DMS153 (cell line): ENCODE measurements around the gene RPL15.
"Not testable (repeated sequence)": the region's sequence is repeated elsewhere in the genome, so short reads cannot be mapped to it uniquely, and the experiment has no call there.

Source experiments
- DNase-seq: peaks from one replicate; lab custom pipeline; 2025; lab: John Stamatoyannopoulos, UW

RPL15 gene

DNA sequence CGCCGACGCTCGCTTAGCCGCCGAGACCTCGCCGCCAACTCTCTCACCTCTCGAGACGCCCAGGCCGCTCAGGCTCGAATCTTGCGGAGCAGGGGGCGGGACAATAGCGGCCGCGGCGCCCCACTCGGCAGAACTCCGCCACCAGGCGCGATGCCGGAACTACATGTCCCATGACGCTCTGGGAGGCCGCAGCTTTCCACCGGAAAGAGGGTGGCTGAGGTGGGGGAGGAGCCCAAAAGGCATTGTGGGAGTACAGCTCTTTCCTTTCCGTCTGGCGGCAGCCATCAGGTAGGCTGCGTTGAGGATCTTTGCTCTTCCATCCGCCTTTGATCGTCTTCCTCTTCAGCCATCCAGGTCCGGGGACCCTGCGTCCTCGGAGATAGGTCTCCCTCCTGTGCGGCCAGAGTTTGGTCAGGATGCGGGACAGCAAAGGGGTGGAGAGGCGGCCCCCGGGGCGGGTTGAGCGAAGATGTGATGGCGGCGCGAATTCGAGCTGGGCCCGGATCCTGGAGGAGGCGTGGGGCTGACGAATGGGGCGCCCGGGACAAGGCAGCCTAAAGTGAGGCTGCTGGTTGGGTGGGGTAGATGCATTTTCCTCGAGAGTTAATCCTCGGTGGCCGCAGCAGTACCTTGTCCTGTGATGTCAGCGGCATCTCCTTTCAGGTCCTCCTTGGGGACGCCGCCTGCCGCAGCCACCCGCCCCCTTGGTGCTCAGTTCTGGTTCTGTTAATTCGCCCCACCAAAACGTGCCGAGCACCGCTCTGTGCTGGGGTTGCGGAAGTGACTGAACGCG, at the start of gene RPL15, which contains the start of gene NKIRAS1:
Gene RPL15 (plus strand): TSS at position 247 of the 793 bp plus-strand sequence. CDS start 728 bp downstream, outside the sequence.
Gene NKIRAS1 (minus strand): TSS at position 105 of the 793 bp plus-strand sequence. CDS start 6,086 bp downstream, outside the sequence.
- DNase-seq: peak; percentile 78

DNA sequence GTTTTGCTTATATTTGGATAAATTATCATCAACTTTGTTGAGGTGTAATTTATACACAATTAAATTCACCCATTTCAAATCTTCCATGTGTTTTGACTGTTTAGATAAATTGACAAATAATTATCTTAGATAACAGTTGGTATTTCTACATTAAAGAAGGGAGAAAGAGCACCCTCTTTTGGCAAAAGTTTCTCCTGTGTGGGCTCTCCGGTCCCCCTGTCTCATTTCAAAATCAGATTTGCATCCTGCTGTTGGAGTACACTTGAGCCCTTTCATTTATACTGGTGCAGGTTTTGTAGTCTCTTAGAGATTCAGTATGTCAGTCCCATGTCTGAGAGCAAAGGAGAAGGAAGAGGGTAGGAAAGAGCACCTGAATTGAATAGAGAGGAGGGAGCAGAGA, 49.5 kb upstream of the RPL15 start:
- DNase-seq: no peak

DNA sequence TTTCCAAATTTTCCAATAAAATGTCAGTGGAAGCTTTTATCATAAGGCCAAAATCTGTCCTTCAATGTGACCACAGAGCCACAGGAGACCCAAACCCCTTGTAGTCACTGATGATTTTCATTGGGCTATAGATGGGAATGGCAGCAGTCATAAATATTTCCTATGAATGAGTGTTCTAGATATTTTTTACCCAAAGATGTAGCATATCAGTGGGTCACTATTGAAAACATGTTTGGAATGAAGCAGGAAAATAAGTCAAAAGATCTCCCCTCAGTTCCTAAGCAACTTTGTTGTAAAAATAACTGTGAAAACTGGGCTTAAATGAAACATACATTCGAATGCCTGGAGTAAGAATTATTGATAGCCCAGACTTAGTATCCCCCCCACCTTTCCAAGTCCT, 49.1 kb upstream of the RPL15 start:
- DNase-seq: no peak

DNA sequence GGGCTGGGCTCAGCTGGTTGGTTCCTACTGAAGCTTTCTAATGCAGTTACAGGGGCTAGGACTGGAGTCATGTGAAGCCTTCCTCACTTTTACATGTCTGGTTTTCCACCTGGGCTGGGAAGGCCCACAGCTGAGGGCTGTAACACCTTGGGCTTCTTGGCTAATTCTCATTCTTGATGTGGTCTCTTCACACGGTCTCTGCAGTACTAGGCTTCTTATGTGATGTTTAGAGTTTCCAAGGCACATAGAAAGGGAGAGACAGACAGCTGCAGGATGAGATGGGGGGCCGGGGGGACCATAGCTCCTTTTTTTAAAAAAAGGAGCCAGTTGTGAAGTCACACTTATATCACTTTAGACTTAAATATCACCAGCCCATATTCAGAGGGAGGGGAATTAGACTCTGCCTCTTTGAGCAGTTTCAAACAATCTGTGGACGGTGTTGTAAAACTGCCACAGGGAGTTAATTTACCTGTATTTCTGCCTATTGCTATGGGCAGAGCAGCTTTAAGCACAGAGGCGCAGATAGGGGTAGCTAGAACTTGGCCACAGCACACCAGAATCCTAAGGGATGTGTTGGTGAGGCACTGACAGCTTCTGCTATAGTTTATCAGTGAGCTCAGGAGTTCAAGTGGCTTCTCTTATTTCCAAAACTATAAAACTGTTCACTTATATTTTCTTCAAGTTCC, 46.8 kb upstream of the RPL15 start:
- no peak for DNase-seq

DNA sequence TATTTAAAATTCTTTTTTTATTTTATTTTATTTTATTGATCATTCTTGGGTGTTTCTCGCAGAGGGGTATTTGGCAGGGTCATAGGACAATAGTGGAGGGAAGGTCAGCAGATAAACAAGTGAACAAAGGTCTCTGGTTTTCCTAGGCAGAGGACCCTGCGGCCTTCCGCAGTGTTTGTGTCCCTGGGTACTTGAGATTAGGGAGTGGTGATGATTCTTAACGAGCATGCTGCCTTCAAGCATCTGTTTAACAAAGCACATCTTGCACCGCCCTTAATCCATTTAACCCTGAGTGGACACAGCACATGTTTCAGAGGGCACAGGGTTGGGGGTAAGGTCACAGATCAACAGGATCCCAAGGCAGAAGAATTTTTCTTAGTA, 46.3 kb upstream of the RPL15 start:
- DNase-seq: not testable (repeated sequence)

DNA sequence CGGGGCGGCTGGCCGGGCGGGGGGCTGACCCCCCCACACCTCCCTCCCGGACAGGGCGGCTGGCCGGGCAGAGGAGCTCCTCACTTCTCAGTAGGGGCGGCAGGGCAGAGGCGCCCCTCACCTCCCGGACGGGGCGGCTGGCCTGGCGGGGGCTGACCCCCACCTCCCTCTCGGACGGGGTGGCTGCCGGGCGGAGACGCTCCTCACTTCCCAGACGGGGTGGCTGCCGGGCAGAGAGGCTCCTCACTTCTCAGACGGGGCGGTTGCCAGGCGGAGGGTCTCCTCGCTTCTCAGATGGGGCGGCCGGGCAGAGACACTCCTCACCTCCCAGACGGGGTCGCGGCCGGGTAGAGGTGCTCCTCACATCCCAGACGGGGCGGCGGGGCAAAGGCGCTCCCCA, 45.6 kb upstream of the RPL15 start:
- DNase-seq: not testable (repeated sequence)

DNA sequence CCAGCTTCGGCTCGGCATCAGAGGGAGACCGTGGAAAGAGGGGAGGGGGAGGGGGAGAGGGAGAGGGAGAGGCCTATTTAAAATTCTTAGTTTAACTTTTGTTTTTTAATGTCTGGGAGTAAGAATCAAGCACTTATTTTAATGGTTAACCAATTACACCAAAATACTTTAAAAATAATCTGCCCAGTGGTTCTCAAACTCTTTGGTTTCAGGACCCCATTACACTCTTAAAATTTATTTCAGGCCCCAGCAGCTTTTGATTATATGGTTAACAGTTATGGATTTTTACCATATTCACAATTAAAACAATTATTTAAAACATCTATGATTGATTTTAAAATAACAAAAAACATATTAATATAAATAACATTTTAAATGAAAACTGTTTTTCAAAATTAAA, 44.6 kb upstream of the RPL15 start:
- no peak for DNase-seq

DNA sequence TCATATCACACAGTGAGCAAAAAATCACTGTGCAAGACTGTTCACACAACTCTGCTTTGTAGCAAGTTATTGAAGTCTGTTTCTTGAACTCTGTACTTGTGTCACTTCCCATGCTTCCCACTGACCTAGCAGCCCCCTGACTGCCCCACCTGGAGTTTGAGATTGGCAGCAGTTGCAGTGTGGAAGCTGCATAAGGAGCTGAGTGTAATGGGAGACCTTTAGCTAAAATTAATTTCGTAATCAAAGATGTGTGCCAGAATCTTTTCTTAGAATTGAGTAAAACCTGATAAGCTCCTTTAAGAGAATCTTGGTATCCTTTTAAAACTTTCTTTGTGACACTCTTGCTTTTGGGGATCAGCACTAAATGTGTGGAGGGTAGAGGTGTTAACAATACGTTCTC, 43.0 kb upstream of the RPL15 start:
- no peak for DNase-seq

DNA sequence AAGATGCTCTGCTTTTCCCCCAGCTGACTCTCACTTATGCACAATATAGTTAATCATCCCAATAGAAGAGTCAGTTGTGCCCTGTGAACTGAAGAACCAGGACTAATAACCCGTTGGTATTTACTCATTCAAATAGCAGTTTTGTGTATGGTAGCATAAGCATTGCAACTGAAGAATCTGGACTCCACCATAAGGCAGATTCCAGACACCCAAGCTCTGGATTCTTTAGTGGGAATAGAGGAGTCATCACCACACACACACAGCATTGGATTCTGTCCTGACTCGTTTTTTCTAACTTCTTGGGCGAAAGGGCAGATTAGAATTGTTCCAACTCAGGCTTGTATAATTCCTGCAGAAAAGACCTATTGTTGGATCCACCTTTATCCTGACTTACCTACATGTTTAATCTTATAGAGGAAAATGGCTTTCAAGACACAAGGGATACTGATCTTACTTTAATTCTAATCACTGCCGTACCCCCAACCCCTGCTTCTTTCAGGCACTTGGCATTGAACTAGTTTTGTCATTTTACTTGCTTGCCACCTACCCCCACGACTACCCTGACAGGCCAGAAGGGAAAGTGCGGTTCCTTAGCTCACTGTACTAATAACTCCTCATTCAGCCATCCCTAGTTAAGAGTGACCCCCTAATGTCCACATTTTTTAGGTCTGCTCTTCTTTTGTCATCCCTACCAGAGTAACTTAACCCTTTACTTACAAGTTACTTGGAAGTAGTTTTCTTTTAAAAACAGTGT, 42.4 kb upstream of the RPL15 start:
- no peak for DNase-seq

DNA sequence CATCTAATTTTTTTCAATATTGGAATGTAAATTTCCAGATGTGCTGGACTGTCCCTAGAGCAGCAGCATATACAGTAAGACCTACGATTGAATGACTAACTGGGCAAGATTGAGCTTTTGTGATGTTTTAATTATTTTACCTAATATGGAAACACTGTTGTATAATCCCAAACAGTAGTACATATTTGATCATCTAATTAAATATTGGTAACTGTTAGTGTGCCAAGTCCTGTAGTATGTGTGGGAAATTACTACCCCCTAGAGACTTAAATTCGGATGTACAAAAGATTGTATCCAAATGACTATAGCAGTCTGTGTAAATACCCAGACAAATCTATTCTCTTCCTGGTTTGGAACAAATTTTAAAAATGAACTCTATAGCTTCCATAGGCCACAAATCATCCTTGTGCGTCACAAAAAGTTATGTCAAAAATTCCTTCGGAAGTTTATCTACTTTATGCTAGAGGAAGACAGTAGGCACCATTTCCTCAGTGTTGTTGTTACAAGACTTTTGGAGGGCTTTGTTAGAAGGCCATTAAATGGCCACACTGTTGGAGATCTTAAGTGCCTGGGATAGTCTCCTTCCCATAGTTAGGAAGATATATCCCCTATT, 41.7 kb upstream of the RPL15 start:
- DNase-seq: no peak

DNA sequence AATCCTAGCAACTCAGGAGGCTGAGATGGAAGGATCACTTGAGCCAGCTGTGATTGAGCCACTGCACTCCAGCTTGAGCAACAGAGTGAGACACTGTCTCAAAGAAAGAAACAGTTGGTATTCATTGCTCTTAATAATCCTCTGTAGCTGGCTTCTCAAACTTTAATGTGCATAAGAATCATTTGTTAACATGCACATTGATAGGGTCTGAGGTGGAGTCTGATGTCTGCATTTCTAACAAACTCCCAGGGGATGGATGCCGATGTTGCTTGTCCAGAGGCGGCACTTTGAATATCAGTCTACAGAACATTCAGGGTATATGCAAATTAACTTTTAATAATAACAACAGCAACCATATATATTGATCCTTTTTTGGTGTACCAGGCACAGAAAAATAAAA, 40.0 kb upstream of the RPL15 start:
- DNase-seq: no peak

DNA sequence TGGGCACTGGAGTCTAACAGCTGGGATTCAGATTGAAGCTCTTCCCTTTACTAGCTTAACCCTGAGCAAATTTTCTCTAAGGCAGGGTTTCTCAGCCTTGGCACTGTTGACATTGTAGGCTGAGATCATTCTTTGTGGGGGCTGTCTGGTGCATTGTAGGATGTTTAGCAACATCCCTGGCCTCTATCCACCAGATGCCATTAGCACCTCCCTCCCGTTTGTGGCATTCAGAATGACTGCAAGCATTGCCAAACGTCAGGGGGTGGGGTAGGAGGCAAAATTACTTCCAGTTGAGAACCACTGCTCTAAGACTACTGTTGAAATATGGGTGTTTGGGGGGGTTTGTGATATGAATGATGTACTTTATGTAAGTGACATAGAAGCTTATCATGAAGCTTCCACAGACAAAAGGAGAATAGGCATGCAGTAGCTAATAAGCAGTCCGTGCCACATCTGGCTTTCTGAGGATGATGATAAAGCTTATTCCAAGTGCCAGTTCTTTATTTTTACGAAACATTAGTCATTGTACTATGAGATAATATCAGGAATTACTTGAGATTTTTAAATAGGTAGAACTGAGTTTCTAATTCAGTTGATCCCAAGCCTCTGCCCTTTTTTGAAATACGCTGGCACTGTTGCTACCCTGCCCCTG, 39.5 kb upstream of the RPL15 start:
- no peak for DNase-seq

DNA sequence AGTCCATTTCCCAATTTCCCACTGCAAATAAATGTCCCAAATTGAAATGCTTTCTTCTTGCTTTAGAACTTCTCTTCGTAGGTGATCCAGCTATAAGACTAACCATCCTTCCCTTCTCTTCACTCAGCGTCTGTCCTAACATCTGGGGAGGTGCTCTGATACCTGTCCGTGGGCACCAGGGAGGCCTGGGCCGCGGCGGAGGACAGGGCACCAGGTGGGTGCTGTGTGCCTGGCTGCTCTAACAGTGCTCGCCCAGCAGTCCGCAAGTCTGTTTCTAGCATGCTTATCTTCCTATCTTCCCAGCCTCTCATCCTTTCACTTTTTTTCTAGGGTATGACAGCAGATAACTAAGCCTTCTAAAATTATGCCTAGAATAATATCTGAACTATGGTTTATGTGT, 37.4 kb upstream of the RPL15 start:
- no peak for DNase-seq

DNA sequence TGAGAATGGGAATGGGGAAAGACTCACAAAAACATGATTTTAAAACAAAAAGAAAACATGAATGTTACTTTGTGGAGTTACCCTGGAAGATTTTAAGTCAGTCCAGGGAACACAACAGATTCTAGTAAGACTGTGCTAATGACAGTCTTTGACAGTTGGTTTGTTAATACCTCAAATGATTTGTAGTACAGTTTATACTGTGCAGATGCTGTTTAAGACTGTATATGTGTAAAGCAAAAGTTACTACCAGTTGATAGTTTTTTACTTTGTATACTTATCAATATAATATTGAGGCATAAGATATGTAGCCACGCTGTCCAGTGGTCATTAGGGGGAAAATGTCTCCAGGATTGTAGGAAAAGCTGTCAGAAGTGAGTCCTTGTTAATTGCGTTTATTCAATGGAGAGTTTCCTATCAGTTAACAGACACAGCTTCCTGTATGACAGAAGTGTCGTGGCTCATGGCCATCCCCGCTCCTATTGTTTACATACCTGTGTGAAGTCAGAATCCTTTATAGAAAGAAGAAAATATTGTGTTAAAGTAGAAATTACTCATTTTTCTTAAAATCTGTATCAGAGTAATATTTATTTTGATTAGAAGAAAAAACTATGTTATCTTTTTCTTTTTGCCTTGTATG, 36.1 kb upstream of the RPL15 start:
- no peak for DNase-seq

DNA sequence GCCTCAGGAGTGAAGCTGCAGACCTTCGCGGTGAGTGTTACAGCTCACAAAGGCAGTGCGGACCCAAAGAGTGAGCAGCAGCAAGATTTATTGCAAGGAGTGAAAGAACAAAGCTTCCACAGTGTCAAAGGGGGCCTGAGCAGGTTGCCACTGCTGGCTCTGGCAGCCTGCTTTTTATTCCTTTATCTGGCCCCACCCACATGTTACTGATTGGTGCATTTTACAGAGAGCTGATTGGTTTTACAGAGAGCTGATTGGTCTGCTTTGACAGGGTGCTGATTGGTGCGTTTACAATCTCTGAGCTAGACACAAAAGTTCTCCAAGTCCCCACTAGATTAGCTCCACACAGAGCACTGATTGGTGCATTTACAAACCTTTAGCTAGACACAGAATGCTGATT, 34.9 kb upstream of the RPL15 start:
- not testable (repeated sequence) for DNase-seq

DNA sequence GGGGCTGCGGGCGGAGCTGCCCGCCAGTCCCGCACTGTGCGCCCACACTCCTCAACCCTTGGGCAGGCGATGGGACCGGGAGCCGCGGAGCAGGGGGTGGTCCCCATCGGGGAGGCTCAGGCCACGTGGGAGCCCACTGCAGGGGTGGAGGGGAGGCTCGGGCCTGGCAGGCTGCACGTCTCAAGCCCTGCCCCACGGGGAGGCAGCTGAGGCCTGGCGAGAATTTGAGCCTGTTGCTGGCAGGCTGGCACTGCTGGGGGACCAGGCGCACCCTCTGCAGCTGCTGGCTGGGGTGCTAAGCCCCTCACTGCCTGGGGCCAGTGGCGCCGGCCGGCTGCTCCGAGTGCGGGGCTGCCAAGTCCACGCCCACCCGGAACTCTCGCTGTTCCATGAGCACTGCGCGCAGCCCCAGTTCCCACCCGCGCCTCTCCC, 34.4 kb upstream of the RPL15 start:
- no peak for DNase-seq

DNA sequence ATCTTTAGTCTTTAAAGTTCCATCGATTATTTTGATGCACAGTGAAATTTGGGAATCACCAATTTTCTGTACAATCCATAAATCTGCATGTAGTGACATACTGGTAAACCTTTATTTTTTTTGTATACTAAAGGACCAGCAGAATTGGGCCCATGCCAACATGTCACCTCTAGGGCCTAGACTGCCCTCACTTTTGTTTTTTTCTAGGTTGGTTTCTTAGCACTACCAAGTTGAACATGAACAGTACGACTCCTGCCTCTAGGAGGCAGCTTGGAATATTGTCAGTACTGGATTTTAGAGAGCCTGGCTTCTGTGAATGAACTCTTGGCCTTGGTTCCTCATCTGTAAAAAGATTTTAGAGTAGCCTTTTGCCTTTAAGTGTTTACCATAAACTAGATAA, 32.5 kb upstream of the RPL15 start:
- no peak for DNase-seq

DNA sequence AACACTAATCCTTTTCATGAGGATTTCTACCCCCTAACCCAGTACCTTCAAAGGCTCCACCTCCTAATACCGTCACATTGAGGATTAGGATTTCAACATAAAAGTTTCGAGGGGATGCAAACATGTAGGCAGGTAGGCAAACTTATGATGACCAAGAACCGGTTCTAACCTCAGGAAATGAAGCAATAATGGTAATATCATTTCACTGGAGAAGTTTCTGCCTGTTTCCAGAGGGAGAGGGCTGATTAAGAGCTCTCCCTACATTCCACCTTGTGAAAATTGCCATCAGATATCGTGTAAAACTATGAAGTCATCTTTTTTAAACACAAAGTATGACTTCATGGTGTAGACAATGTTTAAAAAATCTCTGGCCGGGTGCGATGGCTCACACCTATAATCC, 31.7 kb upstream of the RPL15 start:
- no peak for DNase-seq

DNA sequence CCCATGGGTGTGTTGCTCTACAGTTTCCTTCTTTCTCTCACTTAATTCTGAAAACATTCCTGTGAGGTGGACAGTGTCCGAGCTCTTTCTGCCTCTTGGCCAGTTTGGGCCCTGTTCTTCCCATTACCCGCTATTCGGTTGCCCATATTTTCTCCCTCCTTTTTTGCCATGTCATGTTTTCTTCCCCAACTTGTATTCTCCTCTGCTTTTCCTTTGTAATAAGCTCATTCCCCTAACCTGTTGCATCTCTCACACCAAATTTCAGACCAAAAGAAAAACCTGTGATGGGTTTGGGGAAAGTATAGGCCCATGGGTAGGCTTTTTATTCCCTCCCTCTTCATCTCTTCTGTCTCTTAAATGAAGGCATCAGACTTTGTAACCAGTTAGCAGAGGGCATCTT, 30.6 kb upstream of the RPL15 start:
- DNase-seq: no peak

DNA sequence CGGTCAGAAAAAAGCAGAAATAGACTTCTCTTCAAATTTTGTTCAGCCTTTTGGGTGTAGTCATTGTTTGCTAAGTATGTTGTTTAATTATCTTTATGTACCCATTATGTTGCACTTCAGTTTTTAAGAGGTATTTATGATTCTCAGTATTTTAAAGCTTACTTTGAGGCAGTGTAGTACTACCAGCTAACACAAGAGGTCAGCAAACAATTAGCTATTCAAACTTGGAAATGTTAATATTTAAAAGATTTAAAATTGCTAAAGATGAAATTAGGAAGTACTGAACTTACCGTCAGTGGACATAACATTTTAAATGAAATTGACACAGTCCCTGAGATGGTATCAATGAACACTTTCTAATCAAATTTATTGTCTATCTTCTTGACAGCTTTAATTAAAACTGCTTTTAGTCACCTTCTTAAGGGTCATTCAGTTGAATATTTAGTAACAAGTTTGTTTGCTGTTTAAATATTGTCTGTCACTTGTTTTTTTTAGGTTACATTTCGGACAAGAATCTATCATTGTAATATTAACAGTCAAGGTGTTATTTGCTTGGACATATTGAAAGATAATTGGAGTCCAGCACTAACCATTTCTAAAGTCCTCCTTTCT, 28.2 kb upstream of the RPL15 start:
- DNase-seq: no peak

DNA sequence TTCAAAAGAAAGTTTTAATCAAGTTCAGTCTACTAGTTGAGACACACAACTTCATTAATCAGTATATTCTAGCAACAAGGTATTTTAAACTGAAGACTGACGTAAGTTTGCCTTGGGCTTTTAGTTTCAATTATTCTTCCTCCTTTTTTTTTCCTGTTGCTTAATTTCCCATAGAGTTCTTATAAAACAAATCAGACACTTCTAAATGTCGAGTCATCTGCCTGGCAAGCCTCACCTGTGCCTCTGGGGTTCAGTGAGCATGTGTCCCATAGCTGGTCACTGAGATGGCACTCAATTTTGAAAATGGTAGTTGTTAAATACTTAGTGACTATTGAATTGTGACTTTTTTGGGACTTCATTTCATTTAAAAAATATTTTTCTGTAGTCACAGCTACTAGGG, 27.5 kb upstream of the RPL15 start:
- DNase-seq: no peak
